Keratinocyte (primary cell): Measurements from ENCODE around the gene ZP2.

ENCODE experiments used
- EZH2 ChIP-seq: IDR thresholded peaks from one replicate; pipeline ENCODE4 v1.6.1; 2012; ENCODE audit warnings: inconsistent platforms, mild to moderate bottlenecking, low read length, moderate library complexity
- TF ChIP-seq, protein P1 (sequence below), 3 experiments: IDR thresholded peaks in 1 of 3; conservative IDR thresholded peaks in 1 of 3; optimal IDR thresholded peaks in 1 of 3; 2 replicates in 2 of 3; 3 replicates in 1 of 3; pipeline versions ENCODE3 to v1.5.1; 2011; ENCODE audit warnings: low read length in 3 of 3, mild to moderate bottlenecking in 3 of 3, moderate library complexity in 2 of 3, control low read depth in 1 of 3, inconsistent platforms in 1 of 3; ENCODE audit not compliant: insufficient read depth in 2 of 3; ENCODE audit errors: extremely low read depth in 1 of 3

- TF ChIP-seq, protein P1, sequence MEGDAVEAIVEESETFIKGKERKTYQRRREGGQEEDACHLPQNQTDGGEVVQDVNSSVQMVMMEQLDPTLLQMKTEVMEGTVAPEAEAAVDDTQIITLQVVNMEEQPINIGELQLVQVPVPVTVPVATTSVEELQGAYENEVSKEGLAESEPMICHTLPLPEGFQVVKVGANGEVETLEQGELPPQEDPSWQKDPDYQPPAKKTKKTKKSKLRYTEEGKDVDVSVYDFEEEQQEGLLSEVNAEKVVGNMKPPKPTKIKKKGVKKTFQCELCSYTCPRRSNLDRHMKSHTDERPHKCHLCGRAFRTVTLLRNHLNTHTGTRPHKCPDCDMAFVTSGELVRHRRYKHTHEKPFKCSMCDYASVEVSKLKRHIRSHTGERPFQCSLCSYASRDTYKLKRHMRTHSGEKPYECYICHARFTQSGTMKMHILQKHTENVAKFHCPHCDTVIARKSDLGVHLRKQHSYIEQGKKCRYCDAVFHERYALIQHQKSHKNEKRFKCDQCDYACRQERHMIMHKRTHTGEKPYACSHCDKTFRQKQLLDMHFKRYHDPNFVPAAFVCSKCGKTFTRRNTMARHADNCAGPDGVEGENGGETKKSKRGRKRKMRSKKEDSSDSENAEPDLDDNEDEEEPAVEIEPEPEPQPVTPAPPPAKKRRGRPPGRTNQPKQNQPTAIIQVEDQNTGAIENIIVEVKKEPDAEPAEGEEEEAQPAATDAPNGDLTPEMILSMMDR (optimal IDR thresholded peaks at IDR 0.05 in 1 of 3, IDR thresholded peaks at IDR 0.05 in 1 of 3, conservative IDR thresholded peaks at IDR 0.05 in 1 of 3; ENCODE audit: extremely low read depth in 1 of 3, insufficient read depth in 2 of 3, low read length in 3 of 3), result no peak
- TF ChIP-seq EZH2, result no peak
These were observed 45.9 kb upstream of the ZP2 start for GRCh38 chr16:21257284-21257683.
